ENCODE data around the gene TMUB2. TPM values are rescaled to one million over a fixed set of nuclear protein-coding genes. Genes with fewer than 3 reads are reported as not detected.
"Not testable (repeated sequence)": the region's sequence is repeated elsewhere in the genome, so short reads cannot be mapped to it uniquely, and the experiment has no call there.

Gene TMUB2
- total RNA-seq, 1 experiment from 2014 or later, result 25.1 TPM

DNA sequence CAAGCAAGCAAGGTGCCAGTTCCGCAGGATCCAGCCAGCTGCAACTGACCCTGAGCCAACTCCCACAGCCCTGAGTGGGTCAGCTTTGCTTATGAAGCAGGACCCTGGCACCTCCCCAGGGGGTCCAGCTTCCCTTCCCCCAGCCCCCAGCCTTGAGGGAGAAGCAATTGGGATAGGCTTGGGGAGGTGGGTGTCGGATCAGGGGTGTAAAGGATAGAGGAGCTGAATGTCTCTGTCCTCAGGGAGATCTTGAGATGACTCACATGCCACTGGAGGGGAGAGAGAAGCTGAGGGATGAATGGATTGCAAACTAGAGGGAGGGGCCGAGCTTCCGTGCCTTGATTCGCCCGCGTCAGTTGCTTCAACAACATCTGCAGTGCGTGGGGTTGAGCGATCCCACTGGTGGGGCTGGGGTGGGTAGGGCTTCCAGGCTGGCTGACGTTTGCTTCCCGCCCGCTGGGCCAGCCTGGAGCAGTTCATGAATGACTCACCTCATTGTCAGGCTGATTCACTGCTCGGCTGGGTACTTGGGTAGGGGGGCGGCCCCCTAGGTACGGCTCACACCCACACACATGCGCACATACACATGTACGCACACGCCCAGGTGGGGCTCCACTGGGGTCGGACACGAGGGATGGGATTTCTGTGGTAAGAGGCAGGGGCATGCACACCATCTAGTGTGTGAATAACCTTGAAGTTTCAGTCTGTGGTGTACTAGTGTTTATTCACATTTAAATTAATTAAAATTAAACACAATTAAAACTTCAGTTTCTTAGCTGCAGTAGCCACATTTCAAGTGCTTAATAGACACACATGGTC lies 48.7 kb upstream of the TMUB2 start (continued):
- TF ChIP-seq SRF (IDR thresholded peaks at IDR 0.05; ENCODE audit: low read depth) (no peak), CEBPB (IDR thresholded peaks at IDR 0.05; ENCODE audit: low read depth) (no peak), ZNF274 (IDR thresholded peaks at IDR 0.05; ENCODE audit: low read depth, low read length) (no peak), TCF7L2 (IDR thresholded peaks at IDR 0.05; ENCODE audit: borderline replicate concordance, extremely low read depth, insufficient read depth, insufficient read length) (peak; percentile 13), SP1 (IDR thresholded peaks at IDR 0.05; ENCODE audit: low read depth) (peak; percentile 91)

DNA sequence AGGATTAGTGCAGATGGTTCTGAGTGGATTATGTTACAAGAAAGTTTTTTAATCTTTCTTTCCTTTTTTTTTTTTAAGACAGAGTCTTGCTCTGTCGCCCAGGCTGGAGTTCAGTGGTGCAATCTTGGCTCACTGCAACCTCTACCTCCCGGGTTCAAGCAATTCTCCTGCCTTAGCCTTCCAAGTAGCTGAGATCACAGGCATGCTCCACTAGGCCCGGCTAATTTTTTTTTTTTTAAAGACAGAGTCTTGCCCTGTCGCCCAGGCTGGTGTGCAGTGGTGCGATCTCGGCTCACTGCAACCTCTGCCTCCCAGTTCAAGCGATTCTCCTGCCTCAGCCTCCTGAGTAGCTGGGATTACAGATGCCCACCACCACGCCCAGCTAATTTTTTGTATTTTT lies 42.9 kb upstream of the TMUB2 start:
- peaks cover 4 to 23% of the 10 kb centered on the region in 2 experiments; a peak in 3 of 4 replicates for H3K36me3 ChIP-seq (ENCODE audit: control insufficient read depth in 1 of 2, insufficient read depth in 2 of 2, low read length in 2 of 2)
- RAD21 ChIA-PET (ENCODE audit: low non-redundant PET in 1 of 2, low total read pairs in 2 of 2, uncharacterized antibody in 2 of 2, unreplicated experiment in 2 of 2); DNase-seq (ENCODE audit: low read depth, low spot score); H2AFZ ChIP-seq (ENCODE audit: low read depth, low read length, poor library complexity, severe bottlenecking); H3K27me3 ChIP-seq (ENCODE audit: insufficient read depth, low read length); CTCF ChIA-PET; intact Hi-C loops (cut with micrococcal nuclease); H4K20me1 ChIP-seq (ENCODE audit: insufficient read depth); BruUV-seq (replicated peaks); H3K27ac ChIP-seq (ENCODE audit: low read depth, low read length); H3K9me2 ChIP-seq (ENCODE audit: insufficient read depth); H3K9me3 ChIP-seq (ENCODE audit: control insufficient read depth in 1 of 2, insufficient read depth in 1 of 2, low read depth in 1 of 2, low read length in 2 of 2); ATAC-seq; H3K9ac ChIP-seq (ENCODE audit: low read length): not testable (repeated sequence)
- peaks cover 16 to 39% of the 10 kb centered on the region in 2 experiments for H3K4me1 ChIP-seq (ENCODE audit: control insufficient read depth in 1 of 2, insufficient read depth in 2 of 2, low read length in 2 of 2)
- peak overlapping the region; percentile 95; the same call in 1 of the 2 replicates for H3K4me2 ChIP-seq (ENCODE audit: low read length)
- POLR2A ChIA-PET, result interaction anchor here (0.7 kb wide), 1 partner anchor 10 kb away, joined by 3 read pairs; no protein-coding TSS in a partner anchor
- H3K79me2 ChIP-seq (ENCODE audit: insufficient read depth, low read length), result peaks cover 26% of the 10 kb centered on the region
- 0 out of 4 replicates have a peak overlapping the region, but pooled peaks of 1 of the 2 experiments have one; percentile 4 for H3K4me3 ChIP-seq (replicated peaks in 1 of 2; ENCODE audit: low read depth in 1 of 2, low read length in 2 of 2)
